Measurements from ENCODE around the gene PFKFB3.

DNA sequence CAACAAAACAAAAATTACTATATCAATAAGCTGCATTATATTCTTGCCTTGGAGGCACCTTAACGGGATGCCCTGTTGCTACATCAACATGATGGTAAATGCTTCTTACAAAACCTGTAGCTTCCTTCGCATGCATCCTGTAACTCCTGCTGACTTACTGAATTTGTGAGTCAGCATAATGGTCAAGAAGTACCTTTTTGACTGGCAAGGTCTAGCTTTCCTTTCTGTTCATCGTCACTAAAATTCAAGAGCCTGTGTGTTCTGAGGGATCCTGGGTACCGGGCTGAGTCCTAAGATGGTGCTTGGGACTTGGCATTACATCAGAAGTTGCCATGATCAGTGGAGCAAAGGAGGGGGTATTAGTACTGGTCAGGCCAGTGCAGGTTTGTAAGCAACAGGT is 4.9 kb downstream of the PFKFB3 start:
- TF ChIP-seq GATA3 (IDR thresholded peaks at IDR 0.05; ENCODE audit: low read depth, low read length) = no peak
- TF ChIP-seq GATA2 (IDR thresholded peaks at IDR 0.05; ENCODE audit: low read depth, low read length) = no peak
